ENCODE data around the gene SFMBT1. TPM values are rescaled to one million over a fixed set of nuclear protein-coding genes. Genes with fewer than 3 reads are reported as not detected.

The SFMBT1 gene
- total RNA-seq, 1 donor from 2014 or later = 5.5 TPM

GRCh38 chr3:53092216-53092615, 46.3 kb upstream of the SFMBT1 start:
- Histone ChIP-seq H3K27ac (ENCODE audit: low read depth, low read length) (no peak overlapping the region), H3K9ac (ENCODE audit: low read length) (no peak overlapping the region), H3K36me3 (ENCODE audit: insufficient read depth, low read length) (peaks cover 6% of the 10 kb centered on the region), H3K4me3 (ENCODE audit: insufficient read depth, low read depth, low read length) (no peak overlapping the region), H3K9me3 (ENCODE audit: insufficient read depth, low read depth, low read length) (no peaks in the 10 kb centered on the region), H3K4me1 (ENCODE audit: insufficient read depth, low read length) (no peaks in the 10 kb centered on the region), H3K27me3 (ENCODE audit: insufficient read depth, low read length) (no peaks in the 10 kb centered on the region), H4K20me1 (ENCODE audit: insufficient read depth, low read length) (no peaks in the 10 kb centered on the region), H2AFZ (ENCODE audit: low read depth, low read length) (no peak overlapping the region), H3K79me2 (ENCODE audit: insufficient read depth, low read length) (no peaks in the 10 kb centered on the region), H3K4me2 (ENCODE audit: low read length) (no peak overlapping the region)
- no peaks in the 10 kb centered on the region for H3K4me1 Mint-ChIP-seq (ENCODE audit: low read depth, unreplicated experiment)
- no peak for FAIRE-seq
- no peaks in the 10 kb centered on the region for H3K9me3 Mint-ChIP-seq (ENCODE audit: unreplicated experiment)
- no peak for DNase-seq (ENCODE audit: low read depth)
- no peaks in the 10 kb centered on the region for H3K27me3 Mint-ChIP-seq (ENCODE audit: low read depth, unreplicated experiment)
- H3K27ac Mint-ChIP-seq (ENCODE audit: unreplicated experiment) = no peak overlapping the region
- TF ChIP-seq EZH2 (IDR thresholded peaks at IDR 0.05; ENCODE audit: insufficient read depth, low read length) = no peak
- no peak for TF ChIP-seq CTCF (IDR thresholded peaks at IDR 0.05; ENCODE audit: insufficient read depth, low read depth, low read length)
- peaks cover 16% of the 10 kb centered on the region for H3K36me3 Mint-ChIP-seq (ENCODE audit: low read depth, unreplicated experiment)
- no peak overlapping the region for H3K4me3 Mint-ChIP-seq (ENCODE audit: unreplicated experiment)

GRCh38 chr3:53091011-53091410, 45.1 kb upstream of the SFMBT1 start:
- no peak for TF ChIP-seq CTCF (IDR thresholded peaks at IDR 0.05; ENCODE audit: insufficient read depth, low read depth, low read length)
- TF ChIP-seq EZH2 (IDR thresholded peaks at IDR 0.05; ENCODE audit: insufficient read depth, low read length) = no peak
- Mint-ChIP-seq H3K27ac (ENCODE audit: unreplicated experiment) (no peak overlapping the region), H3K27me3 (ENCODE audit: low read depth, unreplicated experiment) (no peaks in the 10 kb centered on the region), H3K36me3 (ENCODE audit: low read depth, unreplicated experiment) (peaks cover 15% of the 10 kb centered on the region), H3K4me3 (ENCODE audit: unreplicated experiment) (no peak overlapping the region), H3K4me1 (ENCODE audit: low read depth, unreplicated experiment) (no peaks in the 10 kb centered on the region), H3K9me3 (ENCODE audit: unreplicated experiment) (no peaks in the 10 kb centered on the region)
- no peak overlapping the region for H3K4me3 ChIP-seq (ENCODE audit: insufficient read depth, low read depth, low read length)
- H3K9ac ChIP-seq (ENCODE audit: low read length) = no peak overlapping the region
- DNase-seq (ENCODE audit: low read depth) (no peak), FAIRE-seq (no peak)
- H3K4me1 ChIP-seq (ENCODE audit: insufficient read depth, low read length) = no peaks in the 10 kb centered on the region
- no peak overlapping the region for H3K27ac ChIP-seq (ENCODE audit: low read depth, low read length)
- no peaks in the 10 kb centered on the region for H3K79me2 ChIP-seq (ENCODE audit: insufficient read depth, low read length)
- peaks cover 6% of the 10 kb centered on the region for H3K36me3 ChIP-seq (ENCODE audit: insufficient read depth, low read length)
- no peak overlapping the region for H2AFZ ChIP-seq (ENCODE audit: low read depth, low read length)
- no peaks in the 10 kb centered on the region for H4K20me1 ChIP-seq (ENCODE audit: insufficient read depth, low read length)
- H3K9me3 ChIP-seq (ENCODE audit: insufficient read depth, low read depth, low read length) = no peaks in the 10 kb centered on the region
- no peaks in the 10 kb centered on the region for H3K27me3 ChIP-seq (ENCODE audit: insufficient read depth, low read length)
- no peak overlapping the region for H3K4me2 ChIP-seq (ENCODE audit: low read length)

GRCh38 chr3:53089511-53089910, 43.6 kb upstream of the SFMBT1 start:
- DNase-seq (ENCODE audit: low read depth) (no peak), FAIRE-seq (no peak)
- Histone ChIP-seq H3K4me2 (ENCODE audit: low read length) (no peak overlapping the region), H3K9ac (ENCODE audit: low read length) (no peak overlapping the region), H3K27me3 (ENCODE audit: insufficient read depth, low read length) (no peaks in the 10 kb centered on the region), H4K20me1 (ENCODE audit: insufficient read depth, low read length) (no peaks in the 10 kb centered on the region), H3K27ac (ENCODE audit: low read depth, low read length) (no peak overlapping the region), H3K9me3 (ENCODE audit: insufficient read depth, low read depth, low read length) (no peaks in the 10 kb centered on the region), H3K4me3 (ENCODE audit: insufficient read depth, low read depth, low read length) (no peak overlapping the region), H2AFZ (ENCODE audit: low read depth, low read length) (no peak overlapping the region), H3K4me1 (ENCODE audit: insufficient read depth, low read length) (no peaks in the 10 kb centered on the region), H3K36me3 (ENCODE audit: insufficient read depth, low read length) (peaks cover 2% of the 10 kb centered on the region), H3K79me2 (ENCODE audit: insufficient read depth, low read length) (no peaks in the 10 kb centered on the region)
- no peaks in the 10 kb centered on the region for H3K27me3 Mint-ChIP-seq (ENCODE audit: low read depth, unreplicated experiment)
- no peaks in the 10 kb centered on the region for H3K4me1 Mint-ChIP-seq (ENCODE audit: low read depth, unreplicated experiment)
- TF ChIP-seq CTCF (IDR thresholded peaks at IDR 0.05; ENCODE audit: insufficient read depth, low read depth, low read length) = no peak
- no peak for TF ChIP-seq EZH2 (IDR thresholded peaks at IDR 0.05; ENCODE audit: insufficient read depth, low read length)
- H3K27ac Mint-ChIP-seq (ENCODE audit: unreplicated experiment) = no peak overlapping the region
- no peak overlapping the region for H3K4me3 Mint-ChIP-seq (ENCODE audit: unreplicated experiment)
- no peaks in the 10 kb centered on the region for H3K9me3 Mint-ChIP-seq (ENCODE audit: unreplicated experiment)
- peaks cover 13% of the 10 kb centered on the region for H3K36me3 Mint-ChIP-seq (ENCODE audit: low read depth, unreplicated experiment)
